CD14-positive monocyte (primary cell): ENCODE results near the gene TADA3. TPM values are rescaled to one million over a fixed set of nuclear protein-coding genes. Genes with fewer than 3 reads are reported as not detected.
A peak's percentile ranks its signal among the peaks of the same experiment; 100 is the strongest.

Experiments used
- DNase-seq, 3 donors: peaks; one replicate each; pipeline ENCODE4 v3.0.0-alpha.2; 2011 to 2022
- H2AFZ ChIP-seq: 2 replicates; pipeline ENCODE4 v1.6.0; 2012; ENCODE audit warnings: mild to moderate bottlenecking, low read depth, low read length, inconsistent platforms; ENCODE audit not compliant: insufficient read depth, poor library complexity, severe bottlenecking
- H3K27ac ChIP-seq, 2 donors: 1 replicate in 1 of 2; 2 replicates in 1 of 2; pipeline ENCODE4 v1.5.1; 2012 to 2013; ENCODE audit warnings: low read length in 2 of 2, control low read depth in 1 of 2, inconsistent platforms in 1 of 2, low read depth in 1 of 2, mild to moderate bottlenecking in 1 of 2
- H3K27me3 ChIP-seq, 2 donors: one replicate each; pipeline versions ENCODE4 v1.6.0 to v1.6.1; 2011 to 2013; ENCODE audit warnings: low read length in 2 of 2; ENCODE audit not compliant: control insufficient read depth in 2 of 2, insufficient read depth in 2 of 2
- H3K36me3 ChIP-seq, 2 donors: replicated peaks in 1 of 2; 1 replicate in 1 of 2; 2 replicates in 1 of 2; pipeline versions ENCODE4 v1.5.1 to v1.6.1; 2012 to 2013; ENCODE audit warnings: low read length in 2 of 2, control low read depth in 1 of 2, inconsistent platforms in 1 of 2, mild to moderate bottlenecking in 1 of 2; ENCODE audit not compliant: insufficient read depth in 2 of 2, control insufficient read depth in 1 of 2
- H3K4me1 ChIP-seq, 2 donors: 1 replicate in 1 of 2; 2 replicates in 1 of 2; pipeline versions ENCODE4 v1.5.1 to v1.6.1; 2012 to 2013; ENCODE audit warnings: low read length in 2 of 2, control low read depth in 1 of 2, inconsistent platforms in 1 of 2, mild to moderate bottlenecking in 1 of 2, moderate library complexity in 1 of 2; ENCODE audit not compliant: insufficient read depth in 2 of 2, control insufficient read depth in 1 of 2
- H3K4me2 ChIP-seq: replicated peaks from 2 replicates; pipeline ENCODE3; 2012; ENCODE audit warnings: low read length, moderate library complexity, mild to moderate bottlenecking; ENCODE audit not compliant: poor library complexity, severe bottlenecking; ENCODE audit errors: extremely low read depth
- H3K4me3 ChIP-seq, 3 experiments: fragments of 200-600 bp in 1 of 3; sonication (generic) in 1 of 3; replicated peaks in 1 of 3; 1 replicate in 2 of 3; 2 replicates in 1 of 3; pipeline ENCODE4 v1.5.1; 2011 to 2013; ENCODE audit warnings: low read length in 3 of 3, mild to moderate bottlenecking in 3 of 3, control low read depth in 2 of 3, low read depth in 2 of 3, inconsistent platforms in 1 of 3, moderate library complexity in 1 of 3
- H3K79me2 ChIP-seq: 2 replicates; pipeline ENCODE4 v1.6.0; 2012; ENCODE audit warnings: mild to moderate bottlenecking, control low read depth, inconsistent platforms, low read length, moderate library complexity; ENCODE audit not compliant: insufficient read depth
- H3K9ac ChIP-seq: 2 replicates; pipeline ENCODE4 v1.6.0; 2017; ENCODE audit warnings: low read length, mild to moderate bottlenecking; ENCODE audit not compliant: insufficient read depth, poor library complexity, severe bottlenecking
- H3K9me3 ChIP-seq, 2 donors: replicated peaks in 1 of 2; 1 replicate in 1 of 2; 2 replicates in 1 of 2; pipeline versions ENCODE4 v1.5.1 to v1.6.1; 2012 to 2013; ENCODE audit warnings: low read length in 2 of 2, control low read depth in 1 of 2; ENCODE audit not compliant: control insufficient read depth in 1 of 2, insufficient read depth in 1 of 2
- H4K20me1 ChIP-seq: 2 replicates; pipeline ENCODE4 v1.6.0; 2012; ENCODE audit warnings: mild to moderate bottlenecking, low read length, control low read depth, moderate library complexity; ENCODE audit not compliant: insufficient read depth
- H3K27ac Mint-ChIP-seq, 7 donors: one replicate each; pipeline ENCODE4 v1.8.0; 2020; ENCODE audit warnings: mild to moderate bottlenecking in 7 of 7, mixed read lengths in 7 of 7, moderate library complexity in 6 of 7, inconsistent platforms in 2 of 7
- H3K27me3 Mint-ChIP-seq, 3 donors: one replicate each; pipeline ENCODE4 v1.8.0; 2021 to 2022; ENCODE audit warnings: low read depth in 3 of 3, mild to moderate bottlenecking in 3 of 3, mixed read lengths in 3 of 3, moderate library complexity in 3 of 3, inconsistent platforms in 1 of 3
- H3K36me3 Mint-ChIP-seq, 2 donors: one replicate each; pipeline ENCODE4 v1.8.0; 2020; ENCODE audit warnings: mixed read lengths in 2 of 2, inconsistent platforms in 1 of 2, mild to moderate bottlenecking in 1 of 2
- H3K4me1 Mint-ChIP-seq: one replicate; pipeline ENCODE4 v1.8.0; 2020; ENCODE audit warnings: mild to moderate bottlenecking, mixed read lengths
- H3K4me3 Mint-ChIP-seq, 2 donors: one replicate each; pipeline ENCODE4 v1.8.0; 2020; ENCODE audit warnings: mild to moderate bottlenecking in 2 of 2, mixed read lengths in 2 of 2, moderate library complexity in 1 of 2
- H3K9me3 Mint-ChIP-seq, 7 donors: one replicate each; pipeline ENCODE4 v1.8.0; 2020 to 2022; ENCODE audit warnings: mixed read lengths in 7 of 7, mild to moderate bottlenecking in 6 of 7, moderate library complexity in 6 of 7, inconsistent platforms in 2 of 7
- CTCF ChIP-seq: fragments of 200-600 bp; IDR thresholded peaks from one replicate; pipeline ENCODE4 v1.8.0; 2022; ENCODE audit warnings: antibody characterized with exemption, mild to moderate bottlenecking
- WGBS: methylation state at CpG from one replicate; pipeline ENCODE4 v1.1.5; 2013; ENCODE audit warnings: missing lambda C conversion rate; ENCODE audit not compliant: insufficient coverage; 5-methylcytosine and 5-hydroxymethylcytosine counted together
- intact Hi-C, 2 donors: fragments of 100-400 bp; cut with micrococcal nuclease; formaldehyde crosslinking; loops; one replicate each; pipeline versions ENCODE4 v1.15.0 to v1.15.1; 2023
- polyA plus RNA-seq, 3 donors: library from polyadenylated mRNA; depleted of rRNA in 1 of 3; unstranded in 2 of 3; stranded (reverse) in 1 of 3; fragments of 300-500 nt in 2 of 3; fragments of >200 nt in 1 of 3; fragmentation: Illumina TruSeq in 2 of 3; gene quantifications; 1 replicate in 2 of 3; 2 replicates in 1 of 3; pipeline ENCODE4 v1.2.3, GENCODE V29; 2012 to 2021

The TADA3 gene
- polyA plus RNA-seq, 3 donors: 36.1 to 47.2 (median 46.9) TPM

GRCh38 chr3:9744162-9744561 lies 48.1 kb downstream of the TADA3 start:
- WGBS: 96% methylated on average over 8 of the region's 13 CpGs
- Mint-ChIP-seq H3K27me3 (peaks cover 0 to 2% (median 0%) of the 10 kb centered on the region in 3 donors), H3K4me1 (peaks cover 4% of the 10 kb centered on the region), H3K27ac (peak overlapping the region in 3 of 7 donors; percentile 14 to 67 (median 23)), H3K9me3 (no peaks in the 10 kb centered on the region), H3K4me3 (no peak overlapping the region), H3K36me3 (peaks cover 94 to 97% of the 10 kb centered on the region in 2 donors)
- no peak for TF ChIP-seq CTCF
- H3K4me2 ChIP-seq: no peak overlapping the region
- peaks cover 8% of the 10 kb centered on the region for H3K79me2 ChIP-seq
- H3K27me3 ChIP-seq: no peaks in the 10 kb centered on the region
- H3K9ac ChIP-seq: no peak overlapping the region
- no peak overlapping the region for H2AFZ ChIP-seq
- peaks cover 93 to 95% of the 10 kb centered on the region in 2 donors for H3K36me3 ChIP-seq
- no peaks in the 10 kb centered on the region for H3K9me3 ChIP-seq
- no peak overlapping the region for H3K4me3 ChIP-seq
- intact Hi-C loops: no loop called here
- peaks cover 32% of the 10 kb centered on the region for H4K20me1 ChIP-seq
- H3K4me1 ChIP-seq: peaks cover 4 to 6% of the 10 kb centered on the region in 2 donors
- no peak for DNase-seq
- no peak overlapping the region for H3K27ac ChIP-seq

- intact Hi-C loops: no loop called here
- Mint-ChIP-seq H3K36me3 (peaks cover 99 to 100% of the 10 kb centered on the region in 2 donors), H3K4me3 (no peak overlapping the region), H3K27me3 (no peaks in the 10 kb centered on the region), H3K9me3 (no peaks in the 10 kb centered on the region), H3K27ac (no peak overlapping the region), H3K4me1 (no peaks in the 10 kb centered on the region)
- no peak for TF ChIP-seq CTCF
- H3K36me3 ChIP-seq: peaks cover 98 to 100% of the 10 kb centered on the region in 2 donors
- no peaks in the 10 kb centered on the region for H3K27me3 ChIP-seq
- no peak overlapping the region for H2AFZ ChIP-seq
- no peaks in the 10 kb centered on the region for H3K4me1 ChIP-seq
- no peak overlapping the region for H3K4me2 ChIP-seq
- no peak overlapping the region for H3K9ac ChIP-seq
- no peak overlapping the region for H3K27ac ChIP-seq
- DNase-seq: no peak
- H3K4me3 ChIP-seq: no peak overlapping the region
- H4K20me1 ChIP-seq: peaks cover 38% of the 10 kb centered on the region
- WGBS: 98% methylated on average over 18 of the region's 18 CpGs
- H3K9me3 ChIP-seq: no peaks in the 10 kb centered on the region
- peaks cover 14% of the 10 kb centered on the region for H3K79me2 ChIP-seq
Observed at GRCh38 chr3:9743548-9743947, 48.7 kb downstream of the TADA3 start.
